Measurements from ENCODE around the gene INTS11.
A peak's percentile ranks its signal among the peaks of the same experiment; 100 is the strongest.

INTS11 gene

GRCh38 chr1:1284221-1285101 lies 40.0 kb downstream of the INTS11 start:
- DNase-seq: no peak

- DNase-seq: no peak
These were observed 40.6 kb downstream of the INTS11 start for GRCh38 chr1:1283821-1284220.

- DNase-seq: no peak
These were observed 41.5 kb downstream of the INTS11 start for GRCh38 chr1:1282998-1283397.

- no peak for DNase-seq
These were observed 42.7 kb downstream of the INTS11 start for GRCh38 chr1:1281533-1282321.

- no peak for DNase-seq
These were observed 43.5 kb downstream of the INTS11 start for GRCh38 chr1:1280782-1281481.

GRCh38 chr1:1279028-1279427 lies 45.4 kb downstream of the INTS11 start:
- DNase-seq: no peak

GRCh38 chr1:1278620-1279019 lies 45.8 kb downstream of the INTS11 start:
- DNase-seq: no peak

GRCh38 chr1:1275836-1276235 lies 48.6 kb downstream of the INTS11 start:
- no peak for DNase-seq

GRCh38 chr1:1274931-1275431 lies 49.5 kb downstream of the INTS11 start:
- DNase-seq: no peak

- DNase-seq: no peak
These were observed 50.0 kb downstream of the INTS11 start for GRCh38 chr1:1274299-1274930.

- peak; percentile 81 for DNase-seq
These were observed 50.8 kb downstream of the INTS11 start, which contains the start of gene UBE2J2 for GRCh38 chr1:1273512-1274298. UBE2J2 (minus strand) TSS chr1:1273854; CDS start chr1:1267992, 5,862 bp downstream.

GRCh38 chr1:1273209-1273511 lies 51.3 kb downstream of the INTS11 start:
- DNase-seq: no peak

GRCh38 chr1:1272341-1273208 lies 51.9 kb downstream of the INTS11 start:
- DNase-seq: no peak

GRCh38 chr1:1270813-1271212 lies 53.6 kb downstream of the INTS11 start:
- DNase-seq: no peak

GRCh38 chr1:1268284-1268682 lies 56.2 kb downstream of the INTS11 start:
- no peak for DNase-seq

GRCh38 chr1:1267488-1268283 lies 56.8 kb downstream of the INTS11 start:
- DNase-seq: no peak

GRCh38 chr1:1264868-1265272 lies 59.6 kb downstream of the INTS11 start:
- DNase-seq: peak; percentile 91

- no peak for DNase-seq
These were observed 60.4 kb downstream of the INTS11 start for GRCh38 chr1:1264026-1264425.

GRCh38 chr1:1262758-1263157 lies 61.7 kb downstream of the INTS11 start:
- DNase-seq: no peak

- no peak for DNase-seq
These were observed 62.4 kb downstream of the INTS11 start for GRCh38 chr1:1262071-1262470.

Data from T1000 (cell line).